GM23338 (cell line): ENCODE results near the gene SERPINB10.

Experiments
- CREB1 ChIP-seq: fragments of 250-450 bp; sonication (Bioruptor Pico); IDR thresholded peaks from 2 replicates; pipeline ENCODE4 v1.5.0; 2020; ENCODE audit warnings: low read depth, mild to moderate bottlenecking, moderate library complexity
- CTCF ChIP-seq, 2 experiments: fragments of 200-600 bp in 1 of 2; sonication (generic) in 1 of 2; conservative IDR thresholded peaks; 2 replicates each; pipeline versions ENCODE4 v1.5.1 to v1.6.1; 2016 to 2017; ENCODE audit warnings: antibody characterized with exemption in 2 of 2, low read depth in 2 of 2, mild to moderate bottlenecking in 2 of 2, moderate library complexity in 1 of 2
- ETS1 ChIP-seq: IDR thresholded peaks from 2 replicates; pipeline ENCODE4 v1.6.1; 2016; ENCODE audit warnings: antibody characterized with exemption
- EZH2 ChIP-seq: fragments of 200-600 bp; sonication (generic); IDR thresholded peaks from one replicate; pipeline ENCODE4 v1.8.0; 2017; ENCODE audit warnings: antibody characterized with exemption, mild to moderate bottlenecking, low read depth; ENCODE audit not compliant: unreplicated experiment
- EZH2phosphoT487 ChIP-seq: fragments of 200-600 bp; sonication (generic); IDR thresholded peaks from one replicate; pipeline ENCODE4 v1.8.1; 2018; ENCODE audit warnings: antibody characterized with exemption; ENCODE audit not compliant: unreplicated experiment
- JUNB ChIP-seq: IDR thresholded peaks from one replicate; pipeline ENCODE4 v1.6.1; 2016; ENCODE audit warnings: antibody characterized with exemption; ENCODE audit not compliant: unreplicated experiment
- NANOG ChIP-seq: IDR thresholded peaks from 2 replicates; pipeline ENCODE4 v1.6.1; 2016; ENCODE audit warnings: antibody characterized with exemption, borderline replicate concordance
- POLR2AphosphoS5 ChIP-seq: IDR thresholded peaks from 2 replicates; pipeline ENCODE4 v1.6.1; 2016; ENCODE audit warnings: antibody characterized with exemption, low read depth
- REST ChIP-seq: IDR thresholded peaks from one replicate; pipeline ENCODE4 v1.6.1; 2018; ENCODE audit warnings: antibody characterized with exemption; ENCODE audit not compliant: unreplicated experiment
- STAT1 ChIP-seq: IDR thresholded peaks from one replicate; pipeline ENCODE4 v1.6.1; 2016; ENCODE audit warnings: antibody characterized with exemption; ENCODE audit not compliant: unreplicated experiment
- ZNF331 ChIP-seq: fragments of 250-450 bp; sonication (Bioruptor Pico); IDR thresholded peaks from 2 replicates; pipeline ENCODE4 v1.5.0; 2020; ENCODE audit warnings: low read depth, mild to moderate bottlenecking, moderate library complexity
- ZNF462 ChIP-seq: fragments of 250-450 bp; sonication (Bioruptor Pico); IDR thresholded peaks from 2 replicates; pipeline ENCODE4 v1.5.0; 2020; ENCODE audit warnings: mild to moderate bottlenecking, moderate library complexity

GRCh38 chr18:63905361-63905760, 2.4 kb upstream of the SERPINB10 start:
- TF ChIP-seq CTCF (conservative IDR thresholded peaks at IDR 0.05; ENCODE audit: low read depth in 2 of 2) = no peak
- TF ChIP-seq POLR2AphosphoS5 = no peak
- no peak for TF ChIP-seq REST
- TF ChIP-seq EZH2 = no peak
- TF ChIP-seq EZH2phosphoT487 = no peak
- no peak for TF ChIP-seq ZNF331 (CRISPR knock-in tag)
- TF ChIP-seq STAT1 = no peak
- TF ChIP-seq ETS1 = no peak
- TF ChIP-seq CREB1 = no peak
- no peak for TF ChIP-seq JUNB
- no peak for TF ChIP-seq ZNF462 (CRISPR knock-in tag)
- TF ChIP-seq NANOG = no peak
